HFFc6 (cell line): Measurements from ENCODE around the gene PIAS1. TPM values are rescaled to one million over a fixed set of nuclear protein-coding genes. Genes with fewer than 3 reads are reported as not detected.
A peak's percentile ranks its signal among the peaks of the same experiment; 100 is the strongest.

ENCODE experiments used
- DNase-seq: peaks from one replicate; pipeline ENCODE4 v3.0.0-alpha.2; 2018
- H3K27ac Mint-ChIP-seq: 2 replicates; pipeline ENCODE4 v1.8.0; 2020; ENCODE audit warnings: mild to moderate bottlenecking, mixed read lengths
- H3K27me3 Mint-ChIP-seq: 2 replicates; pipeline ENCODE4 v1.8.0; 2021; ENCODE audit warnings: mild to moderate bottlenecking, moderate library complexity, mixed read lengths; ENCODE audit not compliant: insufficient read depth
- H3K36me3 Mint-ChIP-seq: 2 replicates; pipeline ENCODE4 v1.8.0; 2021; ENCODE audit warnings: low read depth, mixed read lengths
- H3K4me1 Mint-ChIP-seq: 2 replicates; pipeline ENCODE4 v1.8.0; 2020; ENCODE audit warnings: low read depth, mixed read lengths
- H3K4me3 Mint-ChIP-seq: 2 replicates; pipeline ENCODE4 v1.8.0; 2020; ENCODE audit warnings: mild to moderate bottlenecking, moderate library complexity, mixed read lengths
- H3K9me3 Mint-ChIP-seq: 2 replicates; pipeline ENCODE4 v1.8.0; 2020; ENCODE audit warnings: mild to moderate bottlenecking, mixed read lengths
- total RNA-seq, 6 experiments: library from RNA; stranded (reverse); fragmentation: NEBNext Ultra II Directional; extraction: Animal tissue kit (Norgen Biotek cat#: 25700); gene quantifications; 2 replicates in 1 of 6; 3 replicates in 5 of 6; pipeline ENCODE4 v1.2.3, GENCODE V29; 2021
- TF ChIP-seq, protein P1 (sequence below): fragments of 200-600 bp; sonication (generic); IDR thresholded peaks from 2 replicates; pipeline ENCODE4 v1.5.0; 2021; ENCODE audit warnings: antibody characterized with exemption, mild to moderate bottlenecking

Gene PIAS1
- total RNA-seq, 6 experiments from 2014 or later = 23.7 to 31.8 (median 27.6) TPM

DNA sequence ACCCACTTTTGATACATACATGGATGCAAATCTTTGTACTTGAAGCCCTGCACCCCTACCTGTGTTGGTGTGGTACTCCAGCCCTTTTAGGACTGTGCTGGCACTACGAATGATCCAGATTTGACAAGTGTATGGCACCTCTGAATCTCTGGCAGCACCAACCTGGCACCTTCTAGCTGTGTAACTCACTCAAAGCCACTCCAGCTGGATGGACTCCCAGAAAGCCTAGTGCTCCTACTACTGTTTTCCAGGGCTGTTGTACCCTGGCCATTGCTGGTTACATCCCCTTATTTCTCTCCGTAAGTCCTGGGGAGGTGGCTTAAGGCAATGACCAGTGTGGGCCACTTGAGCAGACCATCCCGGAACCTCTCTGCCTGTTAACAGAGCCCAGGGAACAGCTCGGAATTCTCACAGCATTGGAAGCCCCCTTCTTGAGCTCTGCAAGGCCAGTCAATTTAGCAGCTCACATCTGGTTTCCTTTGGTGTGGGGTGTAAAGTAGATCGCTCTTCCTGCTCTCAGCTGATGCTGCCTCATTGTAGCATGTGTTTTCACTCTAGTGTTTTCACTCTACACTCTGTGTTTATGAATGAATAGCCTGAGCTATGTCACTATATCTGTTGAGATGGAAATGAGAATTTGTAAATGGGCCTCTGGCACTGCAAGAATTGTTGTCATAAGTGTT, 138.8 kb downstream of the PIAS1 start:
- Mint-ChIP-seq H3K9me3 (no peaks in the 10 kb centered on the region), H3K27ac (no peak overlapping the region), H3K4me1 (peaks cover 7% of the 10 kb centered on the region), H3K36me3 (peaks cover 49% of the 10 kb centered on the region), H3K4me3 (no peak overlapping the region), H3K27me3 (no peaks in the 10 kb centered on the region; the same call in 1 of the 2 replicates)
- TF ChIP-seq, protein P1, sequence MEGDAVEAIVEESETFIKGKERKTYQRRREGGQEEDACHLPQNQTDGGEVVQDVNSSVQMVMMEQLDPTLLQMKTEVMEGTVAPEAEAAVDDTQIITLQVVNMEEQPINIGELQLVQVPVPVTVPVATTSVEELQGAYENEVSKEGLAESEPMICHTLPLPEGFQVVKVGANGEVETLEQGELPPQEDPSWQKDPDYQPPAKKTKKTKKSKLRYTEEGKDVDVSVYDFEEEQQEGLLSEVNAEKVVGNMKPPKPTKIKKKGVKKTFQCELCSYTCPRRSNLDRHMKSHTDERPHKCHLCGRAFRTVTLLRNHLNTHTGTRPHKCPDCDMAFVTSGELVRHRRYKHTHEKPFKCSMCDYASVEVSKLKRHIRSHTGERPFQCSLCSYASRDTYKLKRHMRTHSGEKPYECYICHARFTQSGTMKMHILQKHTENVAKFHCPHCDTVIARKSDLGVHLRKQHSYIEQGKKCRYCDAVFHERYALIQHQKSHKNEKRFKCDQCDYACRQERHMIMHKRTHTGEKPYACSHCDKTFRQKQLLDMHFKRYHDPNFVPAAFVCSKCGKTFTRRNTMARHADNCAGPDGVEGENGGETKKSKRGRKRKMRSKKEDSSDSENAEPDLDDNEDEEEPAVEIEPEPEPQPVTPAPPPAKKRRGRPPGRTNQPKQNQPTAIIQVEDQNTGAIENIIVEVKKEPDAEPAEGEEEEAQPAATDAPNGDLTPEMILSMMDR = no peak
- DNase-seq = no peak

DNA sequence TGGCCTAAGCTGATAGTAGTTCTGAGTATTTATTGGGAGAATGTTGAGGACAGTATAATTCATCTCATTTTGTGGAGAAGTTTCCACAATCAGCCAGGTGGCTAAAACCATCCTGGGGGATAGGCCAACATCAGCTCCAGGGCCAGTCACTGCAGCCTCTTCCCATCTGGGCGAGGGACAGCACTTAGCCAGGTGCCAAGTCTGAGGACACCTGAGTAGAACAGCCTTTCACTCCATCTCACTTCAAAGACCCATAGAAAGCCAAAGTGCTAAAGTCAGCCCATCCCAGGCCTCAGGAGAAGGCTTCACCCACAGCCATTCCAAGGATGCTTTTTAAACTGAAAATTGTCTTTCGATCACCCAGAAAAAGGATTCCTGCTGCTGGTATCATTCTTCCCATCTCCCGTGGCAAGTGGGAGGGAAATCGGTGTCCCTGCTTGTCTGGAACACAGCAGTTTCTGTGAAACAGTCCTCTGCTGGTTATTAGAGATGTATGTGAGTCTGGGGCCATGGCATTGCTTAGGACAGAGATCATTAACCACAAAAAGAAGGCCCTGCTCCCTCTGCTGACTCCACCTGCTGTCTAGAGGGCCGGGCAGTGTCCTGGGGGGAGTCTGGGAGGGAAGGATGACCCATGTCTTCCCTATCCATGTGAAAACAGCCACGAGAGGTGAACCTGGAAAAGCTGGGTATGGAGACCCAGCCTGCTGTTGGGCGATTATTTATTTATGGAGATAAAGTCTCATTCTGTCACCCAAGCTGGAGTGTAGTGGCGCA, 141.4 kb downstream of the PIAS1 start:
- Mint-ChIP-seq H3K27ac (peak overlapping the region; percentile 19; the same call in 1 of the 2 replicates), H3K4me1 (no peaks in the 10 kb centered on the region), H3K9me3 (no peaks in the 10 kb centered on the region), H3K27me3 (peaks cover 4% of the 10 kb centered on the region; the same call in 1 of the 2 replicates), H3K4me3 (no peak overlapping the region), H3K36me3 (peaks cover 26% of the 10 kb centered on the region)
- TF ChIP-seq, protein P1 = no peak
- no peak for DNase-seq

DNA sequence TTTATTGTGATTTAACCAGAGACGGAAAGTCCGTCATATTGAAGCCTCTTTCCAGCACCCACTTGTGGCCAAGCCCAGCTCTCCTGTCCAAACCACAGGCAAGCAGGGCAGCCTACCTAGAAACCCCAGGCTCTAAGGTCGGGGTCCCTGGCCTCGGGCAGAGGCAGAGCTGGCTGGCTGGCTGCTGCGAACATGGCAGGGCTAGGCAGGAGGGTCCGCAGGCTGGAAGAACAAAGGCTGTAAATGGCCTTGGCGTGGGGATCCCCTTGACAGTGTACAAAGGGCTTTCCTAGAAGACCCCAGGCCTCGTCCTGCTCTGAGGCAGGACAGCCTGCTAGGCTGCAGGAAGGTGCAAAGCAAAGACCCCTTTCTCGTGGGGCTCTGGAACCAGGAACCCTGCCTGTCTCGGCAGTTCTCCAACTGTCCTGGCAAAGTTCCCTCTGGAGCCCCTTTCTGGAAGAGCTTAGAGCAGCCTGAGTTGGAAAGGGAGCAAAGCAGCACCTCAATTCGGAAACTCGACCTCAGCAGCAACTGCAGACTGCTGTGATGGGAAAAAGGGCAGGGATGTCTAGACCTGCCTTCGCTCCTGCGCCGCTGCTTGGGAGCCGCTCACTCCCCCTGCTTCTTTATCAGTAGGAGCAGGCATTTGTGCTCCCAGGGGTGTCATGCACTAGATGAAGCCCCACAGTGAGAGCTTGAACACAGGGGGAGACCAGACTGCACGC, 142.5 kb downstream of the PIAS1 start:
- TF ChIP-seq, protein P1 = no peak
- H3K9me3 Mint-ChIP-seq = no peaks in the 10 kb centered on the region

DNA sequence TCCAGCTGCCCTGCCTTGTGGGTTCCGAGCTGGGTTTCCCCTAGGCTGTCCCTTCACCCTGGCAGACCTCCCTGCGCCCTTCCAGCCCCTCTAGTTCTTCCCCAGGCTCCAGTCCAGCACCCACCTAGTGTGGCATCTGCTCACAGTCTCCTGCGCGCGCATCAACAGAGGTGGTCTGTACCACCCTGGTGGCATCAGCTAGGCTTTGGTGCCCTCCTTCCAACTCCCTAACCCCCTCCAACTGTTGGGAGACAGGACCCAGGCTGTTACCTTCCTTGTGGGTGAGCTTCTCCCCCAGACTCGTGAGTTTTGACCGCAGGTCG, 143.0 kb downstream of the PIAS1 start:
- no peaks in the 10 kb centered on the region for H3K9me3 Mint-ChIP-seq
- TF ChIP-seq, protein P1 = no peak
- DNase-seq = no peak
- no peaks in the 10 kb centered on the region for H3K4me1 Mint-ChIP-seq
- H3K4me3 Mint-ChIP-seq = no peak overlapping the region
- H3K27me3 Mint-ChIP-seq = peaks cover 4% of the 10 kb centered on the region; the same call in 1 of the 2 replicates
- no peak overlapping the region for H3K27ac Mint-ChIP-seq
- H3K36me3 Mint-ChIP-seq = peaks cover 22% of the 10 kb centered on the region; the same call in 1 of the 2 replicates

More for the DNA sequence above, 142.5 kb downstream of the PIAS1 start:
- H3K27me3 Mint-ChIP-seq = peaks cover 4% of the 10 kb centered on the region; the same call in 1 of the 2 replicates
- no peak overlapping the region for H3K27ac Mint-ChIP-seq
- no peak overlapping the region for H3K4me3 Mint-ChIP-seq
- no peak for DNase-seq
- H3K4me1 Mint-ChIP-seq = no peaks in the 10 kb centered on the region
- H3K36me3 Mint-ChIP-seq = peaks cover 25% of the 10 kb centered on the region; the same call in 1 of the 2 replicates

- Mint-ChIP-seq H3K9me3 (no peaks in the 10 kb centered on the region), H3K27me3 (peaks cover 4% of the 10 kb centered on the region; the same call in 1 of the 2 replicates), H3K27ac (no peak overlapping the region), H3K4me1 (no peaks in the 10 kb centered on the region), H3K36me3 (peaks cover 16% of the 10 kb centered on the region; the same call in 1 of the 2 replicates), H3K4me3 (no peak overlapping the region)
- DNase-seq = no peak
- TF ChIP-seq, protein P1 = no peak
Measured at GRCh38 chr15:68197661-68198437, 143.7 kb downstream of the PIAS1 start.
